Tibial artery (tissue), 4 donors: ENCODE data around the gene ADGRG3.

Experiments
- DNase-seq, 2 donors: peaks; one replicate each; pipeline ENCODE4 v3.0.0-alpha.2; 2019
- H3K27ac ChIP-seq, 2 donors: fragments of 200-600 bp; sonication (generic) in 1 of 2; 1 replicate in 1 of 2; 2 replicates in 1 of 2; pipeline ENCODE4 v1.5.1; 2018 to 2019; ENCODE audit warnings: mild to moderate bottlenecking in 1 of 2
- H3K27me3 ChIP-seq, 2 donors: fragments of 200-600 bp; sonication (generic) in 1 of 2; one replicate each; pipeline versions ENCODE4 v1.5.1 to v1.6.0; 2016 to 2019
- H3K36me3 ChIP-seq, 3 donors: fragments of 200-600 bp; sonication (generic) in 2 of 3; one replicate each; pipeline ENCODE4 v1.5.1; 2016 to 2019; ENCODE audit warnings: mild to moderate bottlenecking in 2 of 3
- H3K4me1 ChIP-seq, 4 donors: fragments of 200-600 bp; sonication (generic) in 2 of 4; 1 replicate in 3 of 4; 2 replicates in 1 of 4; pipeline ENCODE4 v1.5.1; 2016 to 2019
- H3K4me3 ChIP-seq, 2 donors: fragments of 200-600 bp; sonication (generic) in 1 of 2; 1 replicate in 1 of 2; 2 replicates in 1 of 2; pipeline ENCODE4 v1.5.1; 2018 to 2019; ENCODE audit warnings: mild to moderate bottlenecking in 2 of 2
- H3K9me3 ChIP-seq, 3 donors: fragments of 200-600 bp; sonication (generic) in 1 of 3; one replicate each; pipeline ENCODE4 v1.5.1; 2016 to 2019
- CTCF ChIP-seq, 2 experiments: fragments of 200-600 bp in 1 of 2; fragments of 450-650 bp in 1 of 2; IDR thresholded peaks; one replicate each; pipeline ENCODE4 v1.5.1; 2017 to 2019; ENCODE audit warnings: antibody characterized with exemption in 2 of 2, mild to moderate bottlenecking in 1 of 2, moderate library complexity in 1 of 2
- intact Hi-C: fragments of 100-400 bp; cut with DNase I; formaldehyde crosslinking; loops from one replicate; pipeline ENCODE4 v1.15.0; 2023; ENCODE audit warnings: low total_unique reads

The ADGRG3 gene

GRCh38 chr16:57693550-57693949, 25.4 kb downstream of the ADGRG3 start:
- peaks cover 0 to 17% of the 10 kb centered on the region in 2 donors for H3K27me3 ChIP-seq
- TF ChIP-seq CTCF (IDR thresholded peaks at IDR 0.05) = no peak
- H3K36me3 ChIP-seq = no peaks in the 10 kb centered on the region
- H3K4me1 ChIP-seq = no peaks in the 10 kb centered on the region
- H3K27ac ChIP-seq = no peak overlapping the region
- H3K4me3 ChIP-seq = no peak overlapping the region
- intact Hi-C loops = no loop called here
- DNase-seq = no peak
- no peaks in the 10 kb centered on the region for H3K9me3 ChIP-seq

- Histone ChIP-seq H3K36me3 (no peaks in the 10 kb centered on the region), H3K27ac (no peak overlapping the region), H3K9me3 (no peaks in the 10 kb centered on the region), H3K4me3 (no peak overlapping the region), H3K4me1 (no peaks in the 10 kb centered on the region), H3K27me3 (peaks cover 0 to 10% of the 10 kb centered on the region in 2 donors)
- intact Hi-C loops = no loop called here
- TF ChIP-seq CTCF (IDR thresholded peaks at IDR 0.05) = no peak
- DNase-seq = no peak
These were observed 26.2 kb downstream of the ADGRG3 start for GRCh38 chr16:57694231-57694724.

GRCh38 chr16:57694725-57695679, 26.9 kb downstream of the ADGRG3 start, which contains the start of gene DRC7:
DRC7 (plus strand) TSS chr16:57694806; CDS start chr16:57697950, 3,144 bp downstream.
- H3K9me3 ChIP-seq = no peaks in the 10 kb centered on the region
- no peak within 1 kb of the TSS for H3K4me3 ChIP-seq
- no peaks in the 10 kb centered on the region for H3K4me1 ChIP-seq
- intact Hi-C loops = no loop called here
- peak in 1 of 2 donors; percentile 35 for DNase-seq
- no peak for TF ChIP-seq CTCF (IDR thresholded peaks at IDR 0.05)
- H3K36me3 ChIP-seq = no peaks in the 10 kb centered on the region
- no peak within 1 kb of the TSS for H3K27ac ChIP-seq
- peaks cover 0 to 3% of the 10 kb centered on the region in 2 donors for H3K27me3 ChIP-seq

GRCh38 chr16:57695680-57696069, 27.6 kb downstream of the ADGRG3 start:
- intact Hi-C loops = no loop called here
- H3K4me3 ChIP-seq = no peak overlapping the region
- no peak for DNase-seq

GRCh38 chr16:57696240-57696639, 28.1 kb downstream of the ADGRG3 start:
- no peak overlapping the region for H3K27ac ChIP-seq
- no peak for TF ChIP-seq CTCF (IDR thresholded peaks at IDR 0.05)
- DNase-seq = no peak

More at GRCh38 chr16:57695680-57696069, 27.6 kb downstream of the ADGRG3 start:
- H3K4me1 ChIP-seq = no peaks in the 10 kb centered on the region
- no peak overlapping the region for H3K27ac ChIP-seq
- no peak for TF ChIP-seq CTCF (IDR thresholded peaks at IDR 0.05)
- no peaks in the 10 kb centered on the region for H3K9me3 ChIP-seq
- no peaks in the 10 kb centered on the region for H3K27me3 ChIP-seq
- H3K36me3 ChIP-seq = no peaks in the 10 kb centered on the region

More at GRCh38 chr16:57696240-57696639, 28.1 kb downstream of the ADGRG3 start:
- H3K27me3 ChIP-seq = no peaks in the 10 kb centered on the region
- H3K4me3 ChIP-seq = no peak overlapping the region
- no peaks in the 10 kb centered on the region for H3K36me3 ChIP-seq
- no peaks in the 10 kb centered on the region for H3K4me1 ChIP-seq
- intact Hi-C loops = no loop called here
- H3K9me3 ChIP-seq = no peaks in the 10 kb centered on the region
